NCI-H2029 treated with DMSO at 0.1 percent for 48 hours (cell line): ENCODE data around the gene PEX11G.
A peak's percentile ranks its signal among the peaks of the same experiment; 100 is the strongest.

Experiments used
- DNase-seq: peaks from one replicate; lab custom pipeline; 2025; lab: John Stamatoyannopoulos, UW

PEX11G gene

DNA sequence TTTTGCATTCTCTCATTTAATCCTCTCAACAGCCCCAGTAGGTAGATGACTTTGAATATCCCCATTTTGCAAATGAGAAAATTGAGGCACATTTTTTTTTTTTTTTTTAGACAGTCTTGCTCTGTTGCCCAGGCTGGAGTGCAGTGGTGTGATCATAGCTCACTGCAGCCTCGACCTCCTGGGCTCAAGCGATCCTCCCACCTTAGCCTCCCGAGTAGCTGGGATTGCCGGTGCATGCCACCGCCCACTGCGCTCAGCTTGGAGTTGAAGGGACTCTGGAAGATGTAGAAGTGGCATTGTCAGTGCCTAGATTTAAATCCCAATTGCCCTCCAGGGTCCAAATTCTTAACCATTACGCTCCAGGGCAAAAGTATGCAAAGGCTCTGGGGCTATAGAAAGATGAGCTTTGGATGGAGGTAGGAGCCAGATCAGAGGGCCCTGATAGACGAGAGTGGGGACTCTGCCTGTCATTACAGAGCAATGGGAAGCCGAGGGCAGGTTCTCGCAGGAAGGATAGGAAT lies 32.8 kb upstream of the PEX11G start:
- DNase-seq, result no peak

DNA sequence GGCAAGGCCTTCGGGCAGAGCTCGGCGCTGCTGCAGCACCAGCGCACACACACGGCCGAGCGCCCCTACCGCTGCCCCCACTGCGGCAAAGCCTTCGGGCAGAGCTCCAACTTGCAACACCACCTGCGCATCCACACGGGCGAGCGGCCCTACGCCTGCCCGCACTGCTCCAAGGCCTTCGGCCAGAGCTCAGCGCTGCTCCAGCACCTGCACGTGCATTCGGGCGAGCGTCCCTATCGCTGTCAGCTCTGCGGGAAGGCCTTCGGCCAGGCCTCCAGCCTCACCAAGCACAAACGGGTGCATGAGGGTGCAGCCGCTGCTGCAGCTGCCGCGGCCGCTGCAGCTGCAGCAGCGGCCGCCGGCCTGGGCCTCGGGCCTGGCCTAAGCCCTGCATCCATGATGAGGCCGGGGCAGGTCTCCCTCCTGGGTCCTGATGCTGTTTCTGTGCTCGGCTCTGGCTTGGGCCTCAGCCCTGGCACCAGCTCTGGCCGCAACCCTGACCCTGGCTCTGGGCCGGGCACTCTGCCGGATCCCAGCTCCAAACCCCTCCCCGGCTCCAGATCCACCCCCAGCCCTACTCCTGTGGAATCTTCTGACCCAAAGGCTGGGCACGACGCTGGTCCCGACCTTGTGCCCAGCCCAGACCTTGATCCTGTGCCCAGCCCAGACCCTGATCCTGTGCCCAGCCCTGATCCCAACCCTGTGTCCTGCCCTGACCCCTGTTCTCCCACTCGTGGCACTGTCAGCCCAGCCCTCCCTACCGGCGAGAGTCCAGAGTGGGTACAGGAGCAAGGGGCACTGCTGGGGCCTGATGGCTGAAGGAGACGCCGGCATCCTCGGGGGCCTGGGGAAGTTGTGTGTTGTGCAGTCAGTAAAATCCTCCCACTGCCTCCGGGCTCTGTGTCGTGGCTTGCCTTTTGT lies 31.6 kb upstream of the PEX11G start:
- no peak for DNase-seq

DNA sequence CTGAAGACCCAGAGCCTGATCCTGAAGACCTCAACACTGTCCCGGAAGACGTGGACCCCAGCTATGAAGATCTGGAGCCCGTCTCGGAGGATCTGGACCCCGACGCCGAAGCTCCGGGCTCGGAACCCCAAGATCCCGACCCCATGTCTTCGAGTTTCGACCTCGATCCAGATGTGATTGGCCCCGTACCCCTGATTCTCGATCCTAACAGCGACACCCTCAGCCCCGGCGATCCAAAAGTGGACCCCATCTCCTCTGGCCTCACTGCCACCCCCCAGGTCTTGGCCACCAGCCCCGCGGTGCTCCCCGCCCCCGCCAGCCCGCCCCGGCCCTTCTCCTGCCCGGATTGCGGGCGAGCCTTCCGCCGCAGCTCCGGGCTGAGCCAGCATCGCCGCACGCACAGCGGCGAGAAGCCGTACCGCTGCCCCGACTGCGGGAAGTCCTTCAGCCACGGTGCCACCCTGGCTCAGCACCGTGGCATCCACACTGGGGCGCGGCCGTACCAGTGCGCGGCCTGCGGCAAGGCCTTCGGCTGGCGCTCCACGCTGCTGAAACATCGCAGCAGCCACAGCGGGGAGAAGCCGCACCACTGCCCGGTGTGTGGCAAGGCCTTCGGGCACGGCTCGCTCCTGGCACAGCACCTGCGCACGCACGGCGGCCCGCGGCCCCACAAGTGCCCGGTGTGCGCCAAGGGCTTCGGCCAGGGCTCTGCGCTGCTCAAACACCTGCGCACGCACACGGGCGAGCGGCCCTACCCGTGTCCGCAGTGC lies 30.7 kb upstream of the PEX11G start:
- DNase-seq, result no peak

DNA sequence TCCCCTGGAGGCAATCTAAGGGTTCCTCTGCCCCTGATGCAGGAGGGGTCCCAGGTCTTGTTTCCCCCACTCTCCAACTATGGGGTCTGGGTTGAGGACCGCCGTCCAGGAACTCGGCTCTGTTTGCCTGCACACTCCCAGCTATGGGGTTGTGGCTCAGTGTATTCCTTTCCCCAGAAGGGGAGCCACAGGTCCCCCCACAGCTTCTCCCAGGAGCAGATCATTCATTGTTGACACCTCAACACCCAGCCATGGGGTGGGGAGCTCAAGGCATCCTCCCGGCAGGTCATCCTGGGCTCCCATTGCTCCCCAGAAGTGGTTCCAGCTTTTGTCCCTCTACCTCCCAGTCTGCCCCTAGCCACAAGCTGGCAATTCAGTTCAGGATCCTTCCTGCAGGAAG lies 28.0 kb upstream of the PEX11G start:
- no peak for DNase-seq

DNA sequence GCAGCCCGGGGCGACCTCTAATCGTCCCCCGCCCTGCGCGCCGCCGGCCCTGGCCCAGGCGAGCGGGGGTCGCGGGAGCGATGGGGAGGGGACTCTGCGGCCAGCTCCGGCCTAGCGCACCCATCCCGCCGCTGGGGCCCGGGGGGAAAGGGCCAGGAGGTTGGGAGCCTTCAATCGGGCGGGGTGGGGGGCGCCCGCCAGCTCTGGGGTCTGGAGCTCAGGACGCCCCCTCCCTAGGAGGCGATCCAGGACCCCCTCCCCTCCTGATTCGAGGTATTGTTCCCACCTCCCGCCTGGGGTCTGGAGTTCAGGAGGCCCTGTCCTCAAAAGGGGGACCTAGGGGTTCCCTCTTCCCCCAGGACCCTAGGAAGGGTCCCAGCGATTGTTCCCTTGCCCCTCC lies 27.5 kb upstream of the PEX11G start:
- no peak for DNase-seq

DNA sequence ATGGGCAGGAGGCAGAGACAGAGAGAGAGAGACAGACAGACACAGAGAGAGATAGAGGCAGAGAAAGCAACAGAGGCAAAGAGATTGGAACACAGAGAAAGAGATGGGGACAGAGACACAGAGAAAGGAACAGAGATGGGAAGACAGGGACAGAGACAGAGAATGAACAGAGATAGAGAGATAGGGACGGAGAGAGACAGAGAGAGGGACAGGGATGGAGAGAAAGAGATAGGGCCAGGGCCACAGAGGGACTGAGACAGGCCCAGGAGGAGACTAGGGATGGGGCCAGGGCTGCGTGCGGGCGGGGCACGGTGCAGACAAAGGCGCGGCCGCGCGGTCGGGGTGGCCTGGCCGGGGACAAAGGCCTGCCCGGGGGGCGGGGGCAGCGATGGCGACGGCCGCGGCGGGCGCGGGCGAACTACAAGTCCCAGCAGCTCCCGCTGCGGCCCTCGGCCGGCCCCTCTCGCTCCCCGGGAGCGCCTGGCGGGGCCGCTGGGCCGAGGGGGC lies 26.9 kb upstream of the PEX11G start, which contains the start of gene ZNF358:
ZNF358 (plus strand) TSS at position 459 of the 507 bp plus-strand sequence. CDS start 3,140 bp downstream, outside the sequence.
- DNase-seq, result peak; percentile 36

DNA sequence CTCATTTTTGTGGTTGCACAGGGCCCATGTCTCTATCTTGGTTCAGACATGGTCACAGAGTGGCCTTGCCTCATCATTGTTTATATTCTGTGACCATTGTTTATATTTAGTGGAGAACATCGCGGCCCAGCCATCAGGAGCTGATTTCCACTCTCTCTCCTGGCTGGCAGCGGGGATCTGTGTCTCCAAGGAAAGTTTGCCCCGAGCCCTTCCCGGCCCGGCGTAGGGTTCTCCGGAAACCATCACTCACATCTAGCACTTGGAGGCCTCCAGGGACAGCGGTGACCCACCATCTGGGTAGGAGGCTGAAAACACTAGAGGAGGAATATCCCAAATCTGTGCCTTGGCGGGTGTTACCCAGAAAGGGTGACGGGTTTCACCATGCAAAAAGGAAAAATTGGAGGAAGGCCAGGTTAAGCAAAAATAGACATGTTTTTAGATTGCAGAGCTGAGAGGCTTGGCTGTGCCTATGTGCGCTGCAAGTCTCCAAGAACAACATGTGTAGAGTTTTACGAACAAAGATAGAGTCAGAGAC lies 26.3 kb upstream of the PEX11G start:
- DNase-seq, result no peak

DNA sequence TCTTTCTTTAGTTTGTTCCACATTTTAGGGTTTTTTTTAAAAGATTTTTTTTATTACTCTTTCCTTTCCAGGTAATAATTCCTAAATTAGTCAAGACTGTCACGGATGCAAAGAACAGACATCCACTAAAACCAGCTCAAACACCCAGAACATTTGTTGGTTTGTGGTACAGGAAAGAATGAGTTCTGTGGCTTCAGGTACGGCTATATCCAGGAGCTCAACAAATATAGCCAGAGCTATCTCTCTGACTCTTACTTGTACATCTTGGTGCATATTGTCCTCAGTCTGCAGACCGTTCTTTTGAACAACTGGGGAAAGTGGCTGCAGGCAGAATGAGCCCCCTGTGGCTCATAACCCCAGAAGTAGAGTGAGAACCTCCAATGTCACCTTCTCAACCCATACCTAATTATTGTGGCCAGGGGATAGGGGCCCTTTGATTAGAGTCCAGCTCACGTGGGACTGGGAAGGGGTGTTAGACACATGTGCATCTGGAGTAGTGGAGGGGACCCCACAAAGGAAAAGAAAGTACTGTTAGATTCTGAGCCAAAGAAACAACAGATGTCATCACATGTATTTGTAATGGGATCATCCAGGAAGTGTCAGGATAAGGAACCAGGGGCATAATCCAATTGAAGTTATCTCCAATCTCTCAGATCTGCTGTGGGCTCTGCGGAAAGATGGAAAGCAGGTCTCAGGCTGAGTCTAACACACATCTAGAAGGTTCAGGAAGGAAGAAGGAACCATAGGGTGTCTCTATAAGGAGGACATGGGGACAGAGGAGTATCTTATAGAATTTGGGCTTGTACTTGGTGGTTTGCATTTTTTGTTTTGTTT lies 25.2 kb upstream of the PEX11G start:
- DNase-seq, result no peak

DNA sequence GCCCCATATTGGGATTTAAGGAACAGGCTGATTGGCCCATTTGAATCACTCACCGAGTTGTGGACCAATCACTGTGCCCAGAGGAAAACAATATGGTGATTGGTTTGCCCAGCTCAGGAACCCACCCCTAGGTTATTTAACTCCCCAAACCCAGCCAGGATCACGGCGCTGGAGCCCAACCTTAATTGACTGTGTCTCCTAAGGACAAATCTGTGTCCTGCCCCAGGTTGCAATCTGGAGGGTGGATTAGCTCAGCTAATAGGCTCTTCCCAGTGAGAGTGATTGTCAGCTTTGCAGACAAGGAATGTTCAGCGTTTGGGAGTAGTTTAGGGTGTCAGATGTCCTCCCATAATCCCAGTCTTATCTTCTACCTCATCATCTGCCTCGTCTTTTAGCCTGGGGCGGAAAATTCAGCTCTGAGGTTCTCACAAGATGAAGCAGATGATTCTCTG lies 23.6 kb upstream of the PEX11G start:
- DNase-seq, result no peak

DNA sequence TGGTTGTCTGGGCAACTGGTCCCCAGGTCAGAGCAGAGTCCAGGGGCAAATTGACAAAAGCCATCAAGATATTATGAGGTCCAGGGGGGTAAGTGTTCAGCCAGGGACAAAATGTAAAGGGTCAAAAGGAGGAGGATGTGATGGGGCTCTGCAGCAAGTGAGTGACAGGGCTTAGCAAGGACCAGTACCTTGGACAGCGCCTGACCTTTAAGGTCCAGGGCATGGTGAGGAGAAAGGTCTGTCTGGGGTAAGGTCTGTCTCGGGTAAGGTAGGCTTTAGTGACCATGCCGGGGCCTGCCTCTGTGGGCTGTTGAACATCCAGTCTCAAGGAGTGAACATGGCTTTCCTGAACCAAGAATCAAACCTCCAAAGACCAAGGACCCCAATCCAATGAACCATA lies 20.8 kb upstream of the PEX11G start:
- DNase-seq, result no peak

DNA sequence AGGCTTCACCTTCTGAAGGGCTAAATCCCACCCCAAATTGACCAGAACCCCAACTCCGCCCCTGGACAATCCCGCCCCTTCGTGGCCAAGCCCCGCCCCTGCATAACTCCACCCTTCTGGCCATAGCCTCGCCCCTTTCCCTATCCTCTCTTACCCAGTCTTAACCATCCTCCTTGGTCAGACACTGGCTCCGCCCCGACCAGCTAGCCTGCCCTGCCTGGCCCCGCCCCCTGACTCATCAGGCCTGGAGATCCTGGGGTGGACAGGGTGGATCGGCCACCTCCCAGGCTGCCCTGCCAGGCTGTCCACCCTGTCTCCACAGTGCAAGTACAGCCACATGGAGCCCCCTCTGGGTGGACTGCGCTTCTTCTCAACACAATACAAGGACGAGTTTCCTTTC lies 19.0 kb upstream of the PEX11G start:
- peak; percentile 23 for DNase-seq

DNA sequence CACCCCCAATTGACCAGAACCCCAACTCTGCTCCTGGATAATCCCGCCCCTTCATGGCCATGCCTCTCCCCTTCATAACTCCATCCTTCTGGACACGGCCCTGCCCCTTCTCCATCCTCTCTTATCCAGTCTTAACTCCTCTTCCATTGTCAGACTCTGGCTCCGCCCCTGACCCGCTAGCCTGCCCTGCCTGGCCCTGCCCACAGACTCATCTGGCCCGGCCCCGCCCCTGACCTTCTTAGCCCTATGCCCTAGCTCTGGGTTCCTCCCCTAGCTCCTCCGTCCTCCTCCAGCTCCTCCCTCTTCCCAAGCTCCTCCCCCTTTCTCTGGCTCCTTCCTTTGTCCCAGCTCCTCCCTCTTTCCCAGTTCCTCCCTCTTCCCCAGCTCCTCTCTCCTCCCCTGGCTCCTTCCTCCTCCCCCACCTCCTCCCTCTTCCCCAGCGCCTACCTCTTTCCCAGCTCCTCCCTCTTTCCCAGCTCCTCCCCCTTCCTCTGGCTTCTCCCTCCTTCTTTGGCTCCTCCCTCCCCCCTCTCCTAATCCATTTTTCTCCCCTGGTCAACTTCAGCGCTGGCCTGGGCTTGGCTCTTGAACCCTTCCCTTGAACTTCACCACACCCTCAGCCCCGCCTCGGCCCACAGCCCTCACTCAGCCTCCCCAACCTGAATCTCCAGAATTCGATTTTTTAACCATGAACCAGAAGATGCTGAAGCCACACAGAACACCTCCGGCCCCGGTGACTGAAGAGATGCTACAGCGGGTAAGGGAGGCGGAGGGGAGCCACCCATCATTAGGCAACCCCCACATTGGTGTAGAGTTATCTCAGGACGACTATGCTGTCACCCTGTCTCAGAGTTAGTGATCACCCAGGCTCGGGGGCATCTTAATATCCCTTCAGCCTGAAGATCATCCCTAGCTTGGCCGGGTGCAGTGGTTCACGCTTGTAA lies 17.8 kb upstream of the PEX11G start:
- DNase-seq, result peak; percentile 94

DNA sequence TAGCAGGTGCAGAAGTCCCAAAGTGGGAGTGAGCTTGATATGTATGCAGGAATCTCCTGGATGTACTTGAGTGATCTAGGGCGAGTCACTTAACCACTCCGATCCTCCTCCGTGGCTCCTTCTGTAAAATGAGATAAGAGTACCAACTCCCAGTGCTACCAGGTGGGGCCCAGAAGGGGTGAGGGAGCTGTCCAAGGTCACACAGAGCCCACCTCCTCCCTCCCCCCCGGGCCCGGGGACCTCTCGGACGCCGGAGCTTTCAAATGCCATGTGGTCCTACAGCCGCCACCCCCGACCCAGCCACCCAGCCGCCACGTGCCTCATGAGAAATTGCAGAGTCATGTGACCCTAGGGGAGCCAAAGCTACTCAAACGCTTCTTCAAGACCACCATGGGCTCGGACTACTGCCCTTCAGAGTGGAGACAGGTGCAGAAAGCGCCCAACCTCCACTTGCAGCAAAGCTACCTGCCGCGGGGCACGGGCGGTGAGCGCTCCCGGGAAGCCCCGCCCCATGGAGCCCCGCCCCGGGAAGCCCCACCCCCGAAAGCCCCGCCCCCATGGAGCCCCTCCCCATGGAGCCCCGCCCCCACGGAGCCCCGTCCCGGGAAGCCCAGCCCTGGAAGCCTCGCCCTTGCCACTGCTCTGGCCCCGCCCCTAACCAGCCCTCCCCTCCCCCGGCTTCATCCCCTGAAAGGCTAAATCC lies 17.0 kb upstream of the PEX11G start:
- no peak for DNase-seq

DNA sequence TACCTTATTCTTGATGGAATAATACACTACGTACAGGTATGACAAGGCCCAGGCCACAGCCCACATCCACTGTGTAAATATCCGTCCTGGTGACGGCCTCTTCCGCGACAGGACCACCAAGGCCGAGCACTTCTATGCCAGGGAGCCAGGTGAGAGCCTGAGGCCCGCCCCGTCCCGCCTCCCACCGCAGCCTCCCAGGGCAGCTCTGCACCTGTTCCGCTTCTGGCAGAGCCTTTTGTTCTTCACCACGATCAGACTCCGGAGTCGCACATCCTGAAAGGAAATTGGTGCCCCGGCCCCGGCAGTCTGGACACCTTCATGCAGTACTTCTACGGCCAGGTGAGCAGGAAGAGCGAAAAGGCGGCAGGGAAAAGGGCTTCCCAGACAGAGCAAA lies 16.4 kb upstream of the PEX11G start:
- peak; percentile 38 for DNase-seq

DNA sequence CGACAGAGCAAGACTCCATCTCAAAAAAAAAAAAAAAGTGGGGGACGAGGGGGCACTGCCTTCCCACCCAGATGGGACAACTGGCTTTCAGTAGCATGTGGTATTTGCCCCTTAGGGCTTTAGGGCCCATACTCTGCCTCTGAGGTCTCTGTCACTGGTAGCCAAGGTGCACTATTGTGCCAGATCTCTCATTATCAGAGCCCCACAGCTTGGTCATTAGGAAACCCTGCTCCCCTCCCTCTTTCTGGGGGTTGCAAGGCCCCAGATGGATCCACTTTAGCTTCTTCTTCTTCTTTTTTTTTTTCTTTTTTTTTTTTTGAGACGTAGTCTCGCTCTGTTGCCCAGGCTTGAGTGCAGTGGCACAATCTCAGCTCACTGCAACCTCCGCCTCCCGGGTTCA lies 15.8 kb upstream of the PEX11G start:
- no peak for DNase-seq

DNA sequence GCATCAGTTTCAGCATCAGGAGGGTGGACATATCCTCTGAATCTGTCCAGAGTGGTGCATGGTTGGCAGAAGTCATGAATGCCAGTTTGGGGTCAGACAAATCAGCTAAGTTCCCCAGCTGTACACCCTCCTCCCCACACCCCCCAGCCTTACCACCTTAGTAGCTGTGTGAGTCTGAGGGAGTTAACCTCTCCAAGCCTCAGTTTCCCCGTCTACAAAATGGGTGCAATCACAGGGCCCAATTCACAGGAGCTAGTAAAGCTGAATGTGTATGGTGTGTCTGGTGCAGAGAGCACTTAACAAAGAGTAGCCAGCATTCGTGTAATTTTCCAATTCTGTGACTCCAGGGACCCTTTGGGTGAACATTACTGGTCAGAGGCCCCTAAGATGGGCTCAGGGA lies 13.7 kb upstream of the PEX11G start:
- no peak for DNase-seq

DNA sequence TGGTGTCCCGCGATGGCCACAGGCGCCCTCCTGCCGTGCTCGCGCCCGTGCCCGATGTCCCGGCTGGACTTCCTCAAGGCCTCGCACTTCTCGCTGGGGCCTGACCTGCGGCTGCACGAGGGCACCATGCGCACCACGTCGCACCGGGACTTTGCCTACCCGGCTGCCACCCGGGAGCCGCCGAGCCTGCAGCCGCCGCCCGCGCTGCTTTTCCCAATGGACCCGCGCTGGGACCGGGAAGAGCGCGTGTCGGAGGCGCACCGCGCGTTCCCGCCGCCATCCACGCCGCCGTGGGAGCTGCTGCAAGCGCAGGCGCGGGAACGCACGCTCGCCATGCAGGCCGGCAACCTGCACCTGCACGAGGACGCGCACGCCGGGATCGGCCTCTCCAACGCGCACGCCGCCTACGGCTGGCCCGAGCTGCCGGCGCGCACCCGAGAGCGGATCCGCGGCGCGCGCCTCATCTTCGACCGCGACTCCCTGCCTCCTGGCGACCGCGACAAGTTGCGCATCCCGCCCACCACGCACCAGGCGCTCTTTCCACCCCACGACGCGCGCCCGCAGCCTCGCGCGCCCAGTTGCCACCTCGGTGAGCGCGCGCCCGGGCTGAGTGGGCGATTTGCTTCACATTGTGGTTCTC lies 12.1 kb upstream of the PEX11G start:
- DNase-seq, result peak; percentile 9

DNA sequence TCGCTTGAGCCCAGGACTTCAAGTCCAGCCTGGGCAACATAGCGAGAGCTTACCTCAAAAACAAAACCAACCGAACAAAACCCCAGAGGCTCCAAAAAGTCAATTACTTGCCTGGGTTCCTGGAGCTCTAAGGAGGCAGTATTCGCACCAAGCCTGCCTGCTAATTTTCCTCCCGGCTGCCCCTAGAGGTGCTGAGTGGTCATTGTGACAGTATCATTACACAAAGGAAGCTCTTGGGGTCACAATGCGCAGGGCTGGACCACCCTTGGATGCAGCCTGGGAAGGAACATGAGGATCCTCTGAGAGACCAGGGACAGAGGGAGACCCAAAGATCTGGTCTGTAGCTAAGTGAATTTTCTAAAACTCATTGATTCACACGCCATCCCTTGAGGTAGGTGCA lies 8.5 kb upstream of the PEX11G start:
- no peak for DNase-seq
